ENCODE results near the gene ZSWIM8.

DNA sequence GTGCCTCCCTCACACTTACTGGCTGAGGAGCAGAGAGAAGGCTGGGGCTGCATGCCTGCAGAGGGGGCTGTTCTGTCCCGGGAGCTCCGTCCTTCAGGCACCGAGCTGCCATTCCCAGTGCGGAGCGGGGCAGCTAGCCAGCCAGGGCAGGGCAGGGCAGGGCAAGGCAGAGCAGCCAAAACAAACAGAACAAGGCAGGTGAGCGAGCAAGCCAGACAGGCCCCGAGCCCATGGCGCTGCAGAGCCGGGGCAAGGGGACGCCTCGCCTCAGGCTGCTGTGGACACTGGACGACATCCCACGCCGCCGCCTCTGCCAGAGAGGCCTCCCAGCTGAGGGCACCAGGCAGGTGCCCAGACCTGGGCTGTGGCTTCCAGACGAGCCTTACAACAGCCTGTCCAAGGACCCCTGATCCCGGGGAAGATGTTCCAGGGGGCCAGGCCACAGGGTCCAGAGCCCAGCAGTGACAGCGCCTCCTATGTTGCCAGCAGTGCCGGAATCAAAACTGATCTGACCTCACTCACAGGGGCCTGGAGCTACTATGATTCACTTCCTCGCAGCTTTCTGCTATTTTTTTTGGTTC lies 34.2 kb downstream of the ZSWIM8 start:
- TF ChIP-seq, protein P1, sequence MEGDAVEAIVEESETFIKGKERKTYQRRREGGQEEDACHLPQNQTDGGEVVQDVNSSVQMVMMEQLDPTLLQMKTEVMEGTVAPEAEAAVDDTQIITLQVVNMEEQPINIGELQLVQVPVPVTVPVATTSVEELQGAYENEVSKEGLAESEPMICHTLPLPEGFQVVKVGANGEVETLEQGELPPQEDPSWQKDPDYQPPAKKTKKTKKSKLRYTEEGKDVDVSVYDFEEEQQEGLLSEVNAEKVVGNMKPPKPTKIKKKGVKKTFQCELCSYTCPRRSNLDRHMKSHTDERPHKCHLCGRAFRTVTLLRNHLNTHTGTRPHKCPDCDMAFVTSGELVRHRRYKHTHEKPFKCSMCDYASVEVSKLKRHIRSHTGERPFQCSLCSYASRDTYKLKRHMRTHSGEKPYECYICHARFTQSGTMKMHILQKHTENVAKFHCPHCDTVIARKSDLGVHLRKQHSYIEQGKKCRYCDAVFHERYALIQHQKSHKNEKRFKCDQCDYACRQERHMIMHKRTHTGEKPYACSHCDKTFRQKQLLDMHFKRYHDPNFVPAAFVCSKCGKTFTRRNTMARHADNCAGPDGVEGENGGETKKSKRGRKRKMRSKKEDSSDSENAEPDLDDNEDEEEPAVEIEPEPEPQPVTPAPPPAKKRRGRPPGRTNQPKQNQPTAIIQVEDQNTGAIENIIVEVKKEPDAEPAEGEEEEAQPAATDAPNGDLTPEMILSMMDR (IDR thresholded peaks at IDR 0.05 in 4 of 5, conservative IDR thresholded peaks at IDR 0.05 in 1 of 5), result no peak
- TF ChIP-seq POLR2A (IDR thresholded peaks at IDR 0.05), result no peak

Data from gastrocnemius medialis (tissue), 4 donors.